OCI-LY1 (cell line): Measurements from ENCODE around the gene MINDY3.

ENCODE experiments used
- H2AFZ ChIP-seq: fragments of 200-600 bp; sonication (generic), shearing (Covaris generic); 2 replicates; pipeline ENCODE4 v1.6.0; 2014; ENCODE audit warnings: antibody characterized with exemption, mild to moderate bottlenecking, low read length
- H3F3A ChIP-seq: fragments of 200-600 bp; sonication (generic), shearing (Covaris generic); 2 replicates; pipeline ENCODE4 v1.6.0; 2014; ENCODE audit warnings: mild to moderate bottlenecking, antibody characterized with exemption, low read length, moderate library complexity; ENCODE audit not compliant: insufficient read depth
- H3K27ac ChIP-seq: fragments of 200-600 bp; sonication (generic); 2 replicates; pipeline ENCODE4 v1.5.1; 2014; ENCODE audit warnings: low read length, mixed run types, mild to moderate bottlenecking, low read depth; ENCODE audit not compliant: poor library complexity, severe bottlenecking
- H3K27me3 ChIP-seq: fragments of 200-600 bp; sonication (generic); 2 replicates; pipeline ENCODE4 v1.6.0; 2014; ENCODE audit warnings: antibody characterized with exemption, mild to moderate bottlenecking, low read length, moderate library complexity; ENCODE audit not compliant: insufficient read depth
- H3K36me3 ChIP-seq: fragments of 200-600 bp; sonication (generic); 2 replicates; pipeline ENCODE4 v1.6.1; 2014; ENCODE audit warnings: mild to moderate bottlenecking, antibody characterized with exemption, low read length, moderate library complexity, mixed read lengths; ENCODE audit not compliant: insufficient read depth
- H3K4me1 ChIP-seq: fragments of 200-600 bp; sonication (generic); 2 replicates; pipeline ENCODE4 v1.5.1; 2014; ENCODE audit warnings: mild to moderate bottlenecking, low read length, moderate library complexity; ENCODE audit not compliant: insufficient read depth, severe bottlenecking
- H3K4me2 ChIP-seq: fragments of 200-600 bp; sonication (generic), shearing (Covaris generic); 2 replicates; pipeline ENCODE4 v1.6.1; 2014; ENCODE audit warnings: low read length
- H3K4me3 ChIP-seq: fragments of 200-600 bp; sonication (generic); 2 replicates; pipeline ENCODE4 v1.5.1; 2014; ENCODE audit warnings: low read length, low read depth, mild to moderate bottlenecking, mixed read lengths; ENCODE audit not compliant: poor library complexity, severe bottlenecking
- H3K79me2 ChIP-seq: fragments of 200-600 bp; shearing (Covaris generic); 2 replicates; pipeline ENCODE4 v1.6.1; 2016; ENCODE audit warnings: mixed run types, low read length, mixed read lengths; ENCODE audit not compliant: insufficient read depth
- H3K9ac ChIP-seq: fragments of 200-600 bp; sonication (generic), shearing (Covaris generic); 2 replicates; pipeline ENCODE4 v1.6.1; 2014; ENCODE audit warnings: mild to moderate bottlenecking, low read length, mixed read lengths
- H3K9me2 ChIP-seq: fragments of 200-600 bp; sonication (generic), shearing (Covaris generic); 2 replicates; pipeline ENCODE4 v1.6.1; 2014; ENCODE audit warnings: low read depth, mild to moderate bottlenecking, low read length, mixed read lengths
- H3K9me3 ChIP-seq: fragments of 200-600 bp; shearing (Covaris generic); 2 replicates; pipeline ENCODE4 v1.6.1; 2014; ENCODE audit warnings: low read length, mixed read lengths
- H4K20me1 ChIP-seq: fragments of 200-600 bp; sonication (generic), shearing (Covaris generic); 2 replicates; pipeline ENCODE4 v1.6.0; 2016; ENCODE audit warnings: mild to moderate bottlenecking, low read length; ENCODE audit not compliant: insufficient read depth
- EZH2 ChIP-seq: fragments of 200-600 bp; sonication (generic), shearing (Covaris generic); IDR thresholded peaks from 2 replicates; pipeline ENCODE4 v1.8.0; 2017; ENCODE audit warnings: borderline replicate concordance, mixed run types, mild to moderate bottlenecking, antibody characterized with exemption, low read length, moderate library complexity, mixed read lengths
- TF ChIP-seq, protein P1 (sequence below): fragments of 200-600 bp; sonication (generic), shearing (Covaris generic); IDR thresholded peaks from 2 replicates; pipeline ENCODE4 v1.5.1; 2017; ENCODE audit warnings: mild to moderate bottlenecking, antibody characterized with exemption, low read length, moderate library complexity, mixed read lengths

The MINDY3 gene

DNA sequence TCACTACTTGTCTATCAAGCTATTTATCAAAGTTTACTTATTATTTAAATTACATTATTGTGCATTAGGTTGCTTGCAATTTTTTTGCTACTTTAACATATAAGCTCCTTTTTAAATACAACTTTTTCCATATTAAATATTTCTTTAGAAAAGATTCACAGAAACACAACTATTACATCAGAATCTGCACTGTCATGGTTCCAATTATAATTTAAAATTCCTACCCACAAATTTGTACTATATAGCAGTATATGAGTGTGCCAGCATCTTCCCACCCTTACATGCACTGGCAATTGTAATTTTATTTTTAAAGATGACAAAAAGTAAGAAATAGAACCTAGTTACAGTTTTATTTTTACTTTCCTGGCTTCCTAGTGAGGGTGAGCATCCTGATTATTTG is 15.8 kb downstream of the MINDY3 start:
- no peak overlapping the region for H3K4me3 ChIP-seq
- no peak overlapping the region for H2AFZ ChIP-seq
- peaks cover 10% of the 10 kb centered on the region for H3K79me2 ChIP-seq
- H4K20me1 ChIP-seq, result no peaks in the 10 kb centered on the region
- no peak overlapping the region for H3K9ac ChIP-seq
- peaks cover 40% of the 10 kb centered on the region for H3K36me3 ChIP-seq
- no peaks in the 10 kb centered on the region for H3K9me2 ChIP-seq
- TF ChIP-seq EZH2, result no peak
- TF ChIP-seq, protein P1, sequence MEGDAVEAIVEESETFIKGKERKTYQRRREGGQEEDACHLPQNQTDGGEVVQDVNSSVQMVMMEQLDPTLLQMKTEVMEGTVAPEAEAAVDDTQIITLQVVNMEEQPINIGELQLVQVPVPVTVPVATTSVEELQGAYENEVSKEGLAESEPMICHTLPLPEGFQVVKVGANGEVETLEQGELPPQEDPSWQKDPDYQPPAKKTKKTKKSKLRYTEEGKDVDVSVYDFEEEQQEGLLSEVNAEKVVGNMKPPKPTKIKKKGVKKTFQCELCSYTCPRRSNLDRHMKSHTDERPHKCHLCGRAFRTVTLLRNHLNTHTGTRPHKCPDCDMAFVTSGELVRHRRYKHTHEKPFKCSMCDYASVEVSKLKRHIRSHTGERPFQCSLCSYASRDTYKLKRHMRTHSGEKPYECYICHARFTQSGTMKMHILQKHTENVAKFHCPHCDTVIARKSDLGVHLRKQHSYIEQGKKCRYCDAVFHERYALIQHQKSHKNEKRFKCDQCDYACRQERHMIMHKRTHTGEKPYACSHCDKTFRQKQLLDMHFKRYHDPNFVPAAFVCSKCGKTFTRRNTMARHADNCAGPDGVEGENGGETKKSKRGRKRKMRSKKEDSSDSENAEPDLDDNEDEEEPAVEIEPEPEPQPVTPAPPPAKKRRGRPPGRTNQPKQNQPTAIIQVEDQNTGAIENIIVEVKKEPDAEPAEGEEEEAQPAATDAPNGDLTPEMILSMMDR, result no peak
- no peaks in the 10 kb centered on the region for H3K27me3 ChIP-seq
- no peaks in the 10 kb centered on the region for H3K9me3 ChIP-seq
- H3K4me1 ChIP-seq, result no peaks in the 10 kb centered on the region
- no peak overlapping the region for H3K27ac ChIP-seq
- H3F3A ChIP-seq, result peaks cover 3% of the 10 kb centered on the region; the same call in 1 of the 2 replicates
- no peak overlapping the region for H3K4me2 ChIP-seq

DNA sequence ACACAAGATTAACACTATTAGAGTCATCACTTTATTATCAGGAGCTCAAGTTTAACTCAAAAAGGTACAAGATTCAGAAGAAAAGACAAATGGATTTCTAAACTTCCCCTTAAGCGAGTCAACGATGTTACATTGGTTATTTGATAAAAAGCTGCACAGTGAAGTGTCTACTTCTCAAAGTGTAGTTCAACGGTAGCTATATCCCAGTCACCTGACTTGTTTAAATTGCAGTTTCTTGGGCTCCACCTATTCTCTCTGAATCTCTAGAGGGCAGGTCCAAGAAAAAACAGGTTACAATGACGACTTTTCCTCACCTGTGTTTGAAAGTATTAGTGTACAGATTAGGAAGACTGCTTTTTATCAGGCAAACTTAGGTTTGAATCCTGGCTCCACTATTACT is 16.6 kb downstream of the MINDY3 start:
- no peak overlapping the region for H3K9ac ChIP-seq
- H3K9me3 ChIP-seq, result no peaks in the 10 kb centered on the region
- H3K36me3 ChIP-seq, result peaks cover 40% of the 10 kb centered on the region
- H2AFZ ChIP-seq, result no peak overlapping the region
- H3F3A ChIP-seq, result peaks cover 3% of the 10 kb centered on the region; the same call in 1 of the 2 replicates
- no peaks in the 10 kb centered on the region for H4K20me1 ChIP-seq
- H3K27ac ChIP-seq, result no peak overlapping the region
- no peaks in the 10 kb centered on the region for H3K4me1 ChIP-seq
- no peaks in the 10 kb centered on the region for H3K9me2 ChIP-seq
- no peak overlapping the region for H3K4me2 ChIP-seq
- no peak overlapping the region for H3K4me3 ChIP-seq
- TF ChIP-seq, protein P1, result no peak
- TF ChIP-seq EZH2, result no peak
- H3K27me3 ChIP-seq, result no peaks in the 10 kb centered on the region
- H3K79me2 ChIP-seq, result peaks cover 4% of the 10 kb centered on the region; the same call in 1 of the 2 replicates

DNA sequence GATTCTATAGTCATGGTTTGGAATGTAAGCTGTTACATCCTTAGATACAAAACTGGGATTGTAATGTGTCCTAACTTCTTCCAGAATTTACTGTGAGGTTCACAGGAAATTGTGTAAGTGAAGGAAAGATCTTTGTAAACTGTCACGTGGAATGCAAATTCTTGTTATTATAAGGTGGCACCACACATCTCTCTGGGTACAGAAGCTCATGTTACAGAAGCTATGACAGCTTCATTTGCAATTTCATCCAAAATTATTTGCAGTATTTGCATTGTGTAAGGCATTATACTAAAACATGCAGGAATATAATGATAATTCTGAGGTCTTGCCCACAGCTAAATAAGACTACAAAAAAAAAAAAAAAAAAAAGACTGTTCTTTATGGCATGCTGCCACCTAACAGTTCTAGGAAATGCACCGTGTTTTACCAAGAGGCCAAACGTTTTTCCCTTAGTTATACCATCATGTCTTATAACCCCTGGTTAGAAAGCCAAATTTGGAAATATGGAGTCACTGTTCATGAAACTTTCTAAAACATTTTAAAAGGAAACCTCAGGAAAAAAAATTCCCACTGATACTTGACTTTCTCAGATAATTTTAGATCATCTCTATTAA is 17.6 kb downstream of the MINDY3 start:
- H3K36me3 ChIP-seq, result peaks cover 40% of the 10 kb centered on the region
- no peak overlapping the region for H3K27ac ChIP-seq
- no peaks in the 10 kb centered on the region for H3K27me3 ChIP-seq
- peaks cover 4% of the 10 kb centered on the region; the same call in 1 of the 2 replicates for H3K79me2 ChIP-seq
- H3K9me2 ChIP-seq, result no peaks in the 10 kb centered on the region
- no peaks in the 10 kb centered on the region for H3K4me1 ChIP-seq
- no peak overlapping the region for H3K9ac ChIP-seq
- no peak overlapping the region for H3K4me3 ChIP-seq
- no peaks in the 10 kb centered on the region for H3K9me3 ChIP-seq
- H3K4me2 ChIP-seq, result no peak overlapping the region
- no peak for TF ChIP-seq EZH2
- TF ChIP-seq, protein P1, result no peak
- no peak overlapping the region for H2AFZ ChIP-seq
- peaks cover 3% of the 10 kb centered on the region; the same call in 1 of the 2 replicates for H3F3A ChIP-seq
- no peaks in the 10 kb centered on the region for H4K20me1 ChIP-seq
